ENCODE measurements around the gene CARNS1.

- TF ChIP-seq FOXA1 (IDR thresholded peaks at IDR 0.05), result no peak
- TF ChIP-seq FOXM1 (IDR thresholded peaks at IDR 0.05; ENCODE audit: borderline replicate concordance), result no peak
- no peak for TF ChIP-seq ARNT (IDR thresholded peaks at IDR 0.05)
- TF ChIP-seq PKNOX1 (IDR thresholded peaks at IDR 0.05), result no peak
- no peak for TF ChIP-seq SUZ12 (IDR thresholded peaks at IDR 0.05)
- no peak for TF ChIP-seq SP1 (IDR thresholded peaks at IDR 0.05)
- no peak for TF ChIP-seq ZNF384 (IDR thresholded peaks at IDR 0.05)
Measured at GRCh38 chr11:67445515-67445914, 30.0 kb downstream of the CARNS1 start.
